Stimulated activated CD4-positive, alpha-beta T cell treated with anti-CD3 and anti-CD28 coated beads, TNF-alpha, amount 100 ng/mL, for 1 hour (primary cell): ENCODE measurements around the gene IFT52.
"Not testable (repeated sequence)": the region's sequence is repeated elsewhere in the genome, so short reads cannot be mapped to it uniquely, and the experiment has no call there.

ENCODE experiments used
- DNase-seq, 3 donors: peaks; one replicate each; pipeline ENCODE4 v3.0.0-alpha.2; 2020; ENCODE audit warnings: low read depth in 3 of 3, low spot score in 1 of 3

IFT52 gene

GRCh38 chr20:43650997-43651525 lies 60.3 kb downstream of the IFT52 start:
- no peak for DNase-seq

- not testable (repeated sequence) for DNase-seq
These were observed 61.0 kb downstream of the IFT52 start for GRCh38 chr20:43651650-43652184.

GRCh38 chr20:43653966-43654365 lies 63.2 kb downstream of the IFT52 start:
- no peak for DNase-seq

- not testable (repeated sequence) for DNase-seq
These were observed 64.4 kb downstream of the IFT52 start for GRCh38 chr20:43655176-43655575.

- no peak for DNase-seq
These were observed 65.2 kb downstream of the IFT52 start for GRCh38 chr20:43655937-43656336.

GRCh38 chr20:43658069-43658722 lies 67.5 kb downstream of the IFT52 start:
- no peak for DNase-seq

GRCh38 chr20:43658723-43659419 lies 68.1 kb downstream of the IFT52 start:
- no peak for DNase-seq

GRCh38 chr20:43662943-43663655 lies 72.4 kb downstream of the IFT52 start:
- no peak for DNase-seq

- DNase-seq, result no peak
These were observed 74.9 kb downstream of the IFT52 start for GRCh38 chr20:43665466-43666176.

- peak; percentile 2 to 58 (median 41) for DNase-seq
These were observed 75.9 kb downstream of the IFT52 start, which contains the start of gene MYBL2 for GRCh38 chr20:43666376-43667328. Gene MYBL2, plus strand, starts transcription at chr20:43667114. Its CDS starts 170 bp downstream, at chr20:43667284.

- no peak for DNase-seq
These were observed 76.8 kb downstream of the IFT52 start for GRCh38 chr20:43667341-43668132.

GRCh38 chr20:43669332-43669731 lies 78.6 kb downstream of the IFT52 start:
- DNase-seq, result no peak

GRCh38 chr20:43670423-43670822 lies 79.7 kb downstream of the IFT52 start:
- no peak for DNase-seq

GRCh38 chr20:43676368-43676767 lies 85.6 kb downstream of the IFT52 start:
- no peak for DNase-seq

- DNase-seq, result no peak
These were observed 90.2 kb downstream of the IFT52 start for GRCh38 chr20:43680981-43681380.

GRCh38 chr20:43681468-43681942 lies 90.8 kb downstream of the IFT52 start:
- DNase-seq, result no peak

- no peak for DNase-seq
These were observed 91.3 kb downstream of the IFT52 start for GRCh38 chr20:43681991-43682410.

- DNase-seq, result no peak
These were observed 91.7 kb downstream of the IFT52 start for GRCh38 chr20:43682446-43682845.

- no peak for DNase-seq
These were observed 96.1 kb downstream of the IFT52 start for GRCh38 chr20:43686820-43687219.
